HepG2 (cell line): ENCODE data around the gene E2F1. TPM values are rescaled to one million over a fixed set of nuclear protein-coding genes. Genes with fewer than 3 reads are reported as not detected.

Experiments
- AFF4 ChIP-seq: sonication (generic); formaldehyde crosslinking; IDR thresholded peaks from 2 replicates; pipeline ENCODE4 v1.4.0; 2020; ENCODE audit warnings: missing genetic modification reagents
- ARNTL ChIP-seq: sonication (generic); formaldehyde crosslinking; IDR thresholded peaks from 2 replicates; pipeline ENCODE4 v1.4.0; 2020; ENCODE audit warnings: mild to moderate bottlenecking, missing genetic modification reagents
- GABPB1 ChIP-seq: IDR thresholded peaks from 2 replicates; pipeline ENCODE4 v1.6.1; 2016; ENCODE audit warnings: mild to moderate bottlenecking, missing genetic modification reagents, moderate library complexity, missing compliant biosample characterization
- GLI4 ChIP-seq: sonication (generic); formaldehyde crosslinking; IDR thresholded peaks from 2 replicates; pipeline ENCODE4 v1.5.1; 2020; ENCODE audit warnings: missing genetic modification reagents, mild to moderate bottlenecking, moderate library complexity, borderline replicate concordance
- KAT8 ChIP-seq: IDR thresholded peaks from 2 replicates; pipeline ENCODE4 v1.6.1; 2016; ENCODE audit warnings: missing genetic modification reagents, missing compliant biosample characterization
- MAX ChIP-seq: IDR thresholded peaks from 2 replicates; pipeline ENCODE4 v1.6.1; 2012; ENCODE audit warnings: inconsistent platforms
- MXI1 ChIP-seq: IDR thresholded peaks from 3 replicates; pipeline ENCODE4 v1.6.1; 2012; ENCODE audit warnings: low read depth, low read length, inconsistent platforms, borderline replicate concordance
- POGK ChIP-seq: sonication (generic); formaldehyde crosslinking; conservative IDR thresholded peaks from 2 replicates; pipeline ENCODE4 v1.8.0; 2022; ENCODE audit warnings: mild to moderate bottlenecking, moderate library complexity, missing genetic modification reagents
- POGZ ChIP-seq: sonication (generic); formaldehyde crosslinking; IDR thresholded peaks from 2 replicates; pipeline ENCODE4 v1.4.0; 2020; ENCODE audit warnings: mild to moderate bottlenecking, missing genetic modification reagents
- PREB ChIP-seq: sonication (generic); formaldehyde crosslinking; IDR thresholded peaks from 2 replicates; pipeline ENCODE4 v1.4.0; 2020; ENCODE audit warnings: missing genetic modification reagents
- SRY ChIP-seq: sonication (generic); formaldehyde crosslinking; IDR thresholded peaks from 2 replicates; pipeline ENCODE4 v1.8.0; 2022; ENCODE audit warnings: mild to moderate bottlenecking, missing genetic modification reagents
- TSC22D2 ChIP-seq: sonication (generic); formaldehyde crosslinking; IDR thresholded peaks from 2 replicates; pipeline ENCODE4 v1.5.1; 2020; ENCODE audit warnings: missing genetic modification reagents, mild to moderate bottlenecking, borderline replicate concordance
- ZBED4 ChIP-seq: sonication (generic); formaldehyde crosslinking; IDR thresholded peaks from 2 replicates; pipeline ENCODE4 v1.4.0; 2020; ENCODE audit warnings: missing genetic modification reagents, borderline replicate concordance
- ZNF143 ChIP-seq: sonication (generic); formaldehyde crosslinking; IDR thresholded peaks from 2 replicates; pipeline ENCODE4 v1.4.0; 2020; ENCODE audit warnings: missing genetic modification reagents
- ZNF232 ChIP-seq: sonication (generic); formaldehyde crosslinking; IDR thresholded peaks from 2 replicates; pipeline ENCODE4 v1.4.0; 2020; ENCODE audit warnings: missing genetic modification reagents, borderline replicate concordance
- ZNF703 ChIP-seq: sonication (generic); formaldehyde crosslinking; IDR thresholded peaks from 2 replicates; pipeline ENCODE4 v1.5.1; 2020; ENCODE audit warnings: missing genetic modification reagents, mild to moderate bottlenecking, moderate library complexity, borderline replicate concordance
- ZNF761 ChIP-seq: sonication (generic); formaldehyde crosslinking; conservative IDR thresholded peaks from 2 replicates; pipeline ENCODE4 v1.4.0; 2020; ENCODE audit warnings: mild to moderate bottlenecking, missing genetic modification reagents
- ZNF788 ChIP-seq: sonication (generic); formaldehyde crosslinking; IDR thresholded peaks from 2 replicates; pipeline ENCODE4 v1.5.0; 2020; ENCODE audit warnings: mild to moderate bottlenecking, missing genetic modification reagents, borderline replicate concordance
- polyA plus RNA-seq, 8 experiments: library from polyadenylated mRNA; depleted of rRNA in 3 of 8; stranded (reverse) in 7 of 8; unstranded in 1 of 8; fragments of >200 nt; fragmentation: Illumina TruSeq in 4 of 8; extraction: Trizol in 4 of 8; gene quantifications; 2 replicates each; pipeline versions ENCODE4 v1.2.1 to v1.2.3, GENCODE V29; 2011 to 2016; ENCODE audit warnings: low read depth in 4 of 8, missing spikeins in 1 of 8, mixed read lengths in 1 of 8; ENCODE audit not compliant: insufficient read depth in 1 of 8
- total RNA-seq, 5 experiments: library from RNA; depleted of rRNA; stranded (reverse); fragments of >200 nt; fragmentation: Illumina TruSeq; extraction: Trizol; gene quantifications; 2 replicates each; pipeline ENCODE4 v1.2.3, GENCODE V29; 2016; ENCODE audit warnings: low read depth in 1 of 5

Gene E2F1
- total and polyA plus RNA-seq, 2 of the 13 experiments (the other 11 are each of a cell fraction or from before 2014, with no cell fraction given) = 25.5 to 39.4 TPM

- TF ChIP-seq PREB (CRISPR knock-in tag) (no peak), AFF4 (no peak), ZNF761 (CRISPR knock-in tag) (0 out of 2 replicates have a peak, but pooled peaks have one; percentile 26), POGK (CRISPR knock-in tag) (no peak), ZNF143 (CRISPR knock-in tag) (peak; percentile 2; the same call in 1 of the 2 replicates), POGZ (CRISPR knock-in tag) (0 out of 2 replicates have a peak, but pooled peaks have one; percentile 19), TSC22D2 (no peak), GABPB1 (CRISPR knock-in tag) (0 out of 2 replicates have a peak, but pooled peaks have one; percentile 19), ARNTL (CRISPR knock-in tag) (peak; percentile 53; the same call in 1 of the 2 replicates), ZNF232 (CRISPR knock-in tag) (no peak; the same call in 1 of the 2 replicates), GLI4 (CRISPR knock-in tag) (no peak), KAT8 (CRISPR knock-in tag) (peak; percentile 22; the same call in 1 of the 2 replicates), ZNF703 (CRISPR knock-in tag) (no peak), MAX (peak; percentile 15; the same call in 1 of the 2 replicates), SRY (CRISPR knock-in tag) (no peak; the same call in 1 of the 2 replicates), MXI1 (no peak), ZBED4 (no peak), ZNF788 (CRISPR knock-in tag) (0 out of 2 replicates have a peak, but pooled peaks have one; percentile 64)
Observed at GRCh38 chr20:33672426-33673113, 13.6 kb downstream of the E2F1 start (continued).
